ENCODE results near the gene LY6G5C.

LY6G5C gene

DNA sequence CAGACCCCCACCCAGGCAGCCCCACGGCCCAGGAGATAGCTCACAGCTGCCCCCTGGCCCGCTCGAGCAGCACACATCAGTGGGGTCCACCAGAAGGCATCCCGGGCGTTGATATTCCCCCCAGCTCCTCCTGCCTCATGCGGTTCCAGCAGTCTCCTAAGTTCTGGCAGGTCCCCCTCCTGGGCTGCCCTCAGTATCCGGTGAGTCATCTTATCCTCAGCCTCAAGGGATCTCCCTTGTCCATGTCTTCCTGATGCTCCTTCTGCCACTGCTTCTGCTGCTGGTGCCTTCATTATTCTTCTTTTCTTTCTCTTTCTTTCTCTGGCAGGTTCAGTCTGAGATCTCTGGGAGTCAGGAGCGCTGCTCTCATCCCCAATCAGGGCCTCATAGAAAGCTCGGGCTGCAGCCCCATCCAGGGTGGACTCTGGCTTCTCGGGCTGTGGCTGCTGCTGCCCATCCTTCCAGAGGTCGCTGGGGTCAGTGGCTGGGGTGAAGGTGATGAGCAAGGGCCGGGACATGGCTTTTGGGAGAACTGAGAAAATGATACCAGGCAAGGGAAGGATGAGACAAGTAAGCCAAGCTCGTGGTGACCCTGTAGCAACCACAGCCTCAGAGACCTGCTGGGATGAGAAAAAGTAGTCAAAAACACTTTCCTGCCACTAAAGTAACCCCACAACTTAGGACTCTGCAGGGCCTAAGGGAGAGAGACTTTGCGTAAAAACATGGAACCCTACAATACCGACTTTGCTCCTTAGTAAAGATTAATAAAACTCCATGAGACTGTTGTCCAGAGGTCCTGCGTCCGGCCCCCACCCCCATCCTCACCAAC lies 16.7 kb downstream of the LY6G5C start:
- Histone ChIP-seq H3K27ac (peak overlapping the region; percentile 77 to 99 (median 93)), H3K27me3 (no peaks in the 10 kb centered on the region), H3K9me3 (replicated peaks in 1 of 11) (no peaks in the 10 kb centered on the region), H3K36me3 (peaks cover 28 to 54% (median 42%) of the 10 kb centered on the region in 11 experiments), H3K4me2 (peak overlapping the region; percentile 96 to 100 (median 99)), H3K9ac (peak overlapping the region; percentile 89 to 97 (median 94)), H3K4me3 (peak overlapping the region; percentile 77 to 97 (median 95)), H4K20me1 (peaks cover 2 to 34% (median 18%) of the 10 kb centered on the region in 11 experiments; a peak in 17 of 22 replicates), H3K4me1 (peaks cover 58 to 71% (median 64%) of the 10 kb centered on the region in 10 experiments)
- TF ChIP-seq Cebpa-rat (IDR thresholded peaks at IDR 0.05): no peak

DNA sequence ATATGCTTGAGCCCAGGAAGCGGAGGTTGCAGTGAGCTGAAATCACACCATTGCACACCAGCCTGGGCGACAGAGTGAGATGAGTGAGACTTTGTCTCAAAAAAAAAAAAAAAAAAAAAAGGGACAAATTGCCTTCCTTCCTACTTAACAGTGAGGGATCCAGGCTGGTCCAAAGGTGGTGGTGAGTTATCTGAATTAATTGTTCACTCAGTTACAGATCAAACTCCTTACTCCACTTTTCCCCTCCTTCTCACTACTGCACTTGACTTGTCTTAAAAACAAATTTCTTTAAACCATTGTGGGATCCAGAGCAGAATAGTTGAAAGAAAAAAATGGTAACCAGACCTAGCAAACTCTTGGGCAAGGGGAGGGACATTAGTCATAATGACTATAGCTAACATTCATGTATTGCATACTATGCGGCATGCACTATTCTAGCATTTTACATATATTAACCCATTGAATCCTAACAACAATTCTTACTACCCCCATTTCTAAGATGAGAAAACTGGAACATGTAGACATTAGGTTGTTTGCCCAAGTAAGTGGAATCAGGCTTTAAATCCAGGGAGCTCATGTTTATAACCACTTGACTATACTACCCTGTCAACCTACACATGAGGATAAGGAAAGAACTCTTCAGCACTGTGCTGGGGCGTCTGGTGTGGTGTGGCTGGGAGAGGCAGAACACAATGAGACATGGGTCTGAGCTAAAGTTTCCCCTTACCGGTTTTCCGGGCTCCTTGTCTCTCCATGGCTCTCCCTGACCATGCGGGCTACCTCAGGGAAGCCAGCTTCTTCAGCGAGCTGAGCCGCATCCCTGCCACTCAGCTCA lies 17.5 kb downstream of the LY6G5C start:
- no peak for TF ChIP-seq Cebpa-rat (IDR thresholded peaks at IDR 0.05)
- Histone ChIP-seq H3K27me3 (no peaks in the 10 kb centered on the region), H3K4me1 (peaks cover 66 to 75% (median 70%) of the 10 kb centered on the region in 10 experiments), H3K9ac (peak overlapping the region; percentile 89 to 97 (median 94)), H3K36me3 (peaks cover 21 to 49% (median 34%) of the 10 kb centered on the region in 11 experiments), H3K9me3 (replicated peaks in 1 of 11) (no peaks in the 10 kb centered on the region), H3K27ac (peak overlapping the region in 10 of 11 experiments; percentile 89 to 99 (median 94); a peak in 21 of 22 replicates), H3K4me3 (peak overlapping the region; percentile 77 to 97 (median 95)), H4K20me1 (peaks cover 5 to 33% (median 18%) of the 10 kb centered on the region in 11 experiments; a peak in 15 of 22 replicates), H3K4me2 (peak overlapping the region; percentile 96 to 100 (median 99))

DNA sequence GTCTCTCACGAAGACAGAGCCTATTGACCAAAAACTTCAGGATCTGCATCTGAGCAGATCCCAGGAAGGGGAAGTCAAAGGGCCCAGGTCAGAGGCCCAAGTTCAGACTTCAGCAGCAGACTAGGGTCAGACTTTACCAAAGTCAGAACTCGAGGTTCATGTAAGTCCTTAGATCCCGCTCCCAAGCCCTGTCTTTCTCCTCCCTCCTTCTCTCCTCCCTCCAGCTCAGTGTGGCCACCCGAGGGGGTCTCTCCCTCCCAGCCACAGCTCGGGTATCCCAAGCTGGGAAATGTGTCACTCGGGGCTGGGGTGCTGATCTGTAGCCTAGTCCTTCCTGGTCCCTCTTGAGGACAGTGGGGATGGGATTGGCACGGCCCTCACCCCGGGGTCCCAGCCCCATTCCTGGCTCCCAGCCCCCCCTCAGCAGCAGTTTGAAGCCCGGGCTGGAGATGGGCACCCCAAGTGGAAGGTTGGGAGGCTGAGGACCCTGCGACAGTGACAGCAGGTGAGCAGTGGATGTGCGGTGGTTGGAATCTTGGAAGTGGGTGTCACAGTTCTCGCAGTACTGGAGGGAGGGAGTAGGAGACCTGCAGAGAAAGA lies 18.6 kb downstream of the LY6G5C start:
- Histone ChIP-seq H3K9me3 (replicated peaks in 1 of 11) (no peaks in the 10 kb centered on the region), H3K36me3 (peaks cover 21 to 49% (median 33%) of the 10 kb centered on the region in 11 experiments), H3K27ac (peak overlapping the region in 8 of 11 experiments; percentile 3 to 93 (median 36); a peak in 11 of 22 replicates), H3K9ac (peak overlapping the region in 10 of 11 experiments; percentile 0 to 97 (median 91); a peak in 17 of 22 replicates), H3K27me3 (no peaks in the 10 kb centered on the region), H3K4me2 (peak overlapping the region; percentile 96 to 100 (median 99)), H4K20me1 (peaks cover 5 to 31% (median 22%) of the 10 kb centered on the region in 11 experiments; a peak in 15 of 22 replicates), H3K4me1 (peaks cover 66 to 75% (median 72%) of the 10 kb centered on the region in 10 experiments), H3K4me3 (peak overlapping the region in 2 of 10 experiments; percentile 90 to 93; a peak in 1 of 20 replicates)
- TF ChIP-seq Cebpa-rat (IDR thresholded peaks at IDR 0.05): no peak

DNA sequence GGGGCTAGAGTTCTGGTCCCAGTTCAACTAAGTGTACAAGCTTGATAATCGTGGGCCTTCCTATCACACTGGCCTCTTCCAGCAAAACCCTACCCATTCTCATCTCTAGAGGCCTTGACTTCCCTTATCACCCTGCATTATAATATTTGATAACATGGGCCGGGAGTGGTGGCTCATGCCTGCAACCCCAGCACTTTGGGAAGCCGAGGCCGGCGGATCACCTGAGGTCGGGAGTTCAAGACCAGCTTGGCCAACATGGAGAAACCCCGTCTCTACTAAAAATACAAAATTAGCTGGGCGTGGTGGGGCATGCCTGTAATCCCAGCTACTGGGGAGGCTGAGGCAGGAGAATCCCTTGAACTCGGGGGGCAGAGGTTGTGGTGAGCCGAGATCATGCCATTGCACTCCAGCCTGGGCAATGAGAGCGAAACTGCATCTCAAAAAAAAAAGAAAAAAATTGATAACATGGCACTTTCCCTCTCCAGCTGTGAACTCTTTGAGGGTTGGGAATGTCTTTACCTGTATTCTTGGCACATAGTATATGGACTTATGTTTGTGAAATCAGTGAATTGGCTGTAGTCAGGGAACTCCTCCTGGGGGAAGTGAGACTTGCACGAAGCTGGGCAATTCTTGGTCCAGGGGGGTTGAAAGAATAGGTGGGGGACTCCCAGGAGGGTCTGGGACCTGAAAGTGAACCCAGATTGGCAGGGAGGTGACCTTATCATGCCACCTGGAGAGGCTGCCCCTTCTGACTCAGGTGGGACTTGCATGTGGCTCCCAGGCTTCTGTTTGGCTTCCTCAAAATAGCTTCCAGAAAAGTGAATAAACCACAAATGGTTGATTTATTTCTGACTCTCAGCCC lies 19.4 kb downstream of the LY6G5C start:
- H4K20me1 ChIP-seq: peaks cover 5 to 32% (median 22%) of the 10 kb centered on the region in 11 experiments; a peak in 15 of 22 replicates

DNA sequence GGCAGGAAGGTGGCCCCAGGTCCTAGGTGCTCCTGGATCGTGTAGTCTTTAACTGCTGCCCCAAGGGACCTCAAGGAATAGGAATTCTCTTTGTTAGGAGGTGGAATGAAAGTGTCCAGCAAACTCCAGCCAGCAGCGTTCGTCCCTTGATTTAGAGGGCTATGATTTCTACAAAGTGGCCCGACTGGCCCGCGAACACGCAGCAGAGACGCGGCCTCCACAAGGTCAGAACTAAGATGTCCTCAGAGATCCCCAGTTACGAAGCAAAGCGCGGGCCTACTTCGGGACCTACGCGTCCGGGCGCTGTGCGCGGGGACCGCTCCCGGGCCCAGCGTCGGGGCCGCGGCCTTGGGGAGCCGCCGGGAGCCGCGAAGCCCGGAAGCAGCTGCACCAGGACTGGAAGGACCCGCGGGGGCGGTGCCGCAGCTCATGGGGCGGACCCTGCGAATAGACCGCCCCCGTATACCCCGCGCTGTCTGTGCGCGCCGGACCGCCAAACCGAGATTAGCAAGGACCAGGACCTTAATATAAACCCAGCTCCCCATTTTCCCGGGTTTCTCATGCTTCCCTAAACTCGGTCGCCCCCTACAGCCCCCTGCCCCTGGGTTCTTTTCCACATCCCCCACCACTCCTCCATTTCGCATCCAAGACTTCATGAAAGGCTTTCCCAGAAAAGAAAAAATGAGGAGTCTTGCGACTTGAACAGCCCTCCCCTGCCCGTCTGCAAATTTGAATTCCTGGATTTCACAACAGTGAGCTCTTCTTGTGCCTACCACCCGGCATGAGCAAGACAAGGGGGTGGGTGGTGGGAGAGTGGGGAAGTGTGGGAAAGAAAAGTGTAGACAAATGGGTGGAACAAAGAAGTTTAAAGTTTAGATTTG lies 20.2 kb downstream of the LY6G5C start, which contains the start of gene C6orf47:
Gene C6orf47, minus strand, starts transcription at position 398 of the 881 bp plus-strand sequence. CDS start 831 bp downstream, outside the sequence.
- H3K36me3 ChIP-seq: peaks cover 18 to 56% (median 34%) of the 10 kb centered on the region in 11 experiments; a peak in 20 of 22 replicates
- no peaks in the 10 kb centered on the region for H3K27me3 ChIP-seq
- peak within 1 kb of the TSS; percentile 96 to 100 (median 99) for H3K4me2 ChIP-seq
- H4K20me1 ChIP-seq: peaks cover 5 to 35% (median 20%) of the 10 kb centered on the region in 11 experiments; a peak in 14 of 22 replicates
- peak within 1 kb of the TSS; percentile 72 to 91 (median 80) for H3K4me3 ChIP-seq
- H3K4me1 ChIP-seq: peaks cover 64 to 75% (median 70%) of the 10 kb centered on the region in 10 experiments
- H3K9me3 ChIP-seq (replicated peaks in 1 of 11): no peaks in the 10 kb centered on the region
- peak within 1 kb of the TSS; percentile 84 to 95 (median 91) for H3K9ac ChIP-seq
- TF ChIP-seq Cebpa-rat (IDR thresholded peaks at IDR 0.05): peak in 1 of 11 experiments; percentile 60; a peak in 2 of 22 replicates
- H3K27ac ChIP-seq: peak within 1 kb of the TSS; percentile 75 to 94 (median 87)

More for the DNA sequence above, 19.4 kb downstream of the LY6G5C start:
- no peak for TF ChIP-seq Cebpa-rat (IDR thresholded peaks at IDR 0.05)
- peak overlapping the region; percentile 84 to 97 (median 91); a peak in 20 of 22 replicates for H3K9ac ChIP-seq
- peak overlapping the region; percentile 96 to 100 (median 99) for H3K4me2 ChIP-seq
- H3K4me1 ChIP-seq: peaks cover 64 to 70% (median 67%) of the 10 kb centered on the region in 10 experiments
- H3K36me3 ChIP-seq: peaks cover 18 to 49% (median 32%) of the 10 kb centered on the region in 11 experiments; a peak in 20 of 22 replicates
- H3K4me3 ChIP-seq: peak overlapping the region; percentile 72 to 91 (median 80)
- no peaks in the 10 kb centered on the region for H3K27me3 ChIP-seq
- peak overlapping the region in 10 of 11 experiments; percentile 82 to 94 (median 88); a peak in 20 of 22 replicates for H3K27ac ChIP-seq
- no peaks in the 10 kb centered on the region for H3K9me3 ChIP-seq (replicated peaks in 1 of 11)

DNA sequence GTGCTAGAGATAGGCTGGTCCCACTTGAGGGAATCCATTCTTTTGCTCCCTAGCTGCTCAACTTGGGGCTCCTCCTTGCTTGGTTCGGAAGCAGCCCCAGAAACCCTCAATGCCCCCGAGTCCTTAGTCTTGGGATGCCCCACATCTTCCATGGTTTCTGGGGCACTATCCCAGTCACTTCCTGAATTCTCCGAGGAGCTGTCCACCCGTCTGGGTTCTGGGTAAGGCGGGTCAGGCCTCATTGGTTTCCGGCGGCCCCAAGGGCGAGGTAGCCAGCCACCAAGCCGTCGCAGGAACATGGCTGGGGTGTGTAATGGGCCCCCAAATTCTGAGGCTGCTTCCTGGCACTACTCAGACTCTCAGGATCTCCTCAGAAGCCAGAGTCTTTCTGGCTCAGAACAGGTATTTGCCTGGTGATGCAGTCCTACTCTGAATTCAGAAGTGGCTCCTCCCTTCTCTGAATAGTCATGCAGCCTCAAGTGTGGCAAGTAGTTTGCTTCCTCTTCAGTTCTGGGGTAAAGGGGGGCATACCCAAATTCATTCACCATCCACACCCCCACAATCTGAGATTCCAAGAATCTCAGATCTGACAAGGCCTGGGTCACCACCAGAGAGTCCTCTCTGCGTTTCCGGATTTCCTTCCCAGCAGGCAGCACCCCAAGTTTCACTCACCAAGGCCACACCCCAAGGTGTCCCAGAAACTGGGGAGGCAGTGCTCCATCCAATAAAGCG lies 21.1 kb downstream of the LY6G5C start:
- peaks cover 5 to 35% (median 20%) of the 10 kb centered on the region in 11 experiments; a peak in 14 of 22 replicates for H4K20me1 ChIP-seq
- H3K4me1 ChIP-seq: peaks cover 65 to 80% (median 73%) of the 10 kb centered on the region in 10 experiments
- peak overlapping the region; percentile 96 to 100 (median 99) for H3K4me2 ChIP-seq
- no peaks in the 10 kb centered on the region for H3K9me3 ChIP-seq (replicated peaks in 1 of 11)
- TF ChIP-seq Cebpa-rat (IDR thresholded peaks at IDR 0.05): no peak
- H3K4me3 ChIP-seq: peak overlapping the region; percentile 72 to 91 (median 80)
- H3K9ac ChIP-seq: peak overlapping the region; percentile 84 to 95 (median 91)
- H3K36me3 ChIP-seq: peaks cover 18 to 62% (median 34%) of the 10 kb centered on the region in 11 experiments; a peak in 20 of 22 replicates
- H3K27me3 ChIP-seq: no peaks in the 10 kb centered on the region
- H3K27ac ChIP-seq: peak overlapping the region; percentile 75 to 94 (median 87)

All from BLaER1 treated with 17β-estradiol and CSF1 and Interleukin-3, amounts not matched to agents 10 nM and 100 nM (cell line).